ENCODE measurements around the gene ELL2. TPM values are rescaled to one million over a fixed set of nuclear protein-coding genes. Genes with fewer than 3 reads are reported as not detected.

ELL2 gene
- total and polyA plus RNA-seq, 2 donors from 2014 or later: 10.1 to 37.2 TPM

DNA sequence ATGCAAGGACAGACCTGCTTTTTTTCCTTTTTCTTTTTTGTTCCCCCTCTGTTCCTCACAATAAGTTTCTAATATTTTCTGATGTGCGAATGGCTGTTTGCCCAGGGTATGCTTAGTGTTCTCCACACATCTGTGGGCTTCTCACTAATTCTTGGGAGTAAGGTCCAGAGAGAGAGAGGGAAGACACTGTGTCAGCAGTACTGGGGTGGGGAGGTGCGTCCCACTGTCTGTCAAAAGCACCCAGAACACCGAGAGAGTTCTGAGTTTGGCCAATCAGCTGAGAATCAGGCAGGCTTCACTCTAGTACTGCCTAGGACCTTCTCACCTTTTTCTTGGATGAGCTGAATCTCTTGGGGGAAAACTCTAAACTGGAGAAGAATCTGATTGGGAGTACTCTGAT lies 61.8 kb downstream of the ELL2 start:
- TF ChIP-seq, protein P1, sequence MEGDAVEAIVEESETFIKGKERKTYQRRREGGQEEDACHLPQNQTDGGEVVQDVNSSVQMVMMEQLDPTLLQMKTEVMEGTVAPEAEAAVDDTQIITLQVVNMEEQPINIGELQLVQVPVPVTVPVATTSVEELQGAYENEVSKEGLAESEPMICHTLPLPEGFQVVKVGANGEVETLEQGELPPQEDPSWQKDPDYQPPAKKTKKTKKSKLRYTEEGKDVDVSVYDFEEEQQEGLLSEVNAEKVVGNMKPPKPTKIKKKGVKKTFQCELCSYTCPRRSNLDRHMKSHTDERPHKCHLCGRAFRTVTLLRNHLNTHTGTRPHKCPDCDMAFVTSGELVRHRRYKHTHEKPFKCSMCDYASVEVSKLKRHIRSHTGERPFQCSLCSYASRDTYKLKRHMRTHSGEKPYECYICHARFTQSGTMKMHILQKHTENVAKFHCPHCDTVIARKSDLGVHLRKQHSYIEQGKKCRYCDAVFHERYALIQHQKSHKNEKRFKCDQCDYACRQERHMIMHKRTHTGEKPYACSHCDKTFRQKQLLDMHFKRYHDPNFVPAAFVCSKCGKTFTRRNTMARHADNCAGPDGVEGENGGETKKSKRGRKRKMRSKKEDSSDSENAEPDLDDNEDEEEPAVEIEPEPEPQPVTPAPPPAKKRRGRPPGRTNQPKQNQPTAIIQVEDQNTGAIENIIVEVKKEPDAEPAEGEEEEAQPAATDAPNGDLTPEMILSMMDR (IDR thresholded peaks at IDR 0.05; ENCODE audit: borderline replicate concordance, extremely low read depth, insufficient read depth): no peak
- Histone ChIP-seq H3K27ac (ENCODE audit: low read depth in 2 of 2, low read length in 2 of 2) (no peak overlapping the region), H3K4me1 (ENCODE audit: control insufficient read depth in 2 of 3, insufficient read depth in 2 of 3, low read depth in 1 of 3, low read length in 3 of 3) (peaks cover 0 to 40% (median 7%) of the 10 kb centered on the region in 3 donors), H3K4me3 (ENCODE audit: low read length in 3 of 3) (no peak overlapping the region), H3K9me3 (ENCODE audit: control insufficient read depth in 2 of 3, insufficient read depth in 1 of 3, low read length in 3 of 3) (no peaks in the 10 kb centered on the region), H3K36me3 (ENCODE audit: control insufficient read depth in 2 of 3, insufficient read depth in 3 of 3, low read length in 3 of 3) (peaks cover 0 to 9% (median 0%) of the 10 kb centered on the region in 3 donors), H3K27me3 (ENCODE audit: control insufficient read depth, insufficient read depth, low read length) (no peaks in the 10 kb centered on the region), H3K9ac (ENCODE audit: low read length in 3 of 3) (no peak overlapping the region)
- FAIRE-seq: no peak
- intact Hi-C loops (cut with DNase I): no loop called here
- DNase-seq: no peak

GRCh38 chr5:95899006-95899405 lies 62.6 kb downstream of the ELL2 start:
- no peaks in the 10 kb centered on the region for H3K27me3 ChIP-seq (ENCODE audit: control insufficient read depth, insufficient read depth, low read length)
- peak overlapping the region in 1 of 2 donors; percentile 9 for H3K27ac ChIP-seq (ENCODE audit: low read depth in 2 of 2, low read length in 2 of 2)
- no peaks in the 10 kb centered on the region for H3K9me3 ChIP-seq (ENCODE audit: control insufficient read depth in 2 of 3, insufficient read depth in 1 of 3, low read length in 3 of 3)
- TF ChIP-seq, protein P1 (IDR thresholded peaks at IDR 0.05; ENCODE audit: borderline replicate concordance, extremely low read depth, insufficient read depth): no peak
- H3K4me1 ChIP-seq (ENCODE audit: control insufficient read depth in 2 of 3, insufficient read depth in 2 of 3, low read depth in 1 of 3, low read length in 3 of 3): peaks cover 0 to 40% (median 7%) of the 10 kb centered on the region in 3 donors
- no peak overlapping the region for H3K9ac ChIP-seq (ENCODE audit: low read length in 3 of 3)
- no peak for DNase-seq
- intact Hi-C loops (cut with DNase I): no loop called here
- H3K36me3 ChIP-seq (ENCODE audit: control insufficient read depth in 2 of 3, insufficient read depth in 3 of 3, low read length in 3 of 3): peaks cover 0 to 15% (median 0%) of the 10 kb centered on the region in 3 donors
- H3K4me3 ChIP-seq (ENCODE audit: low read length in 3 of 3): no peak overlapping the region
- FAIRE-seq: no peak

DNA sequence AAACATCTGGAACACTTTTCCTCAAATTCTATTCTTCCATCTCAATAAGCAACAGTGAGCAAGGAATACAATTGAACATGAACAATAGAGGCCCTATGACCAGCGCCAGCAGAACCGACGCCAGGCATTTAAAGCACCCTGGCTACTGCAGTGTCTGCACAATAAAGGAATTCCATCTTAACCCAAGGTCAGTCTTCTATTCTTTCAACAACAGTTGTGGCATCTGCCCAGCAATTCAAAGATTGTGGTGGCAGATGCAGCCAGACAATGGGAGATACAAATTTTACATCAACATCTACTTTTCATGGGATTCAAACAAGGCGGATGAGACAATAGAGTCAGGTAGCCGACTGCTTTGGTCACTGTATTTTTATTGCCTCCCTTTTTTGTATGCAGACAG lies 65.9 kb downstream of the ELL2 start:
- FAIRE-seq (no peak), DNase-seq (no peak)
- no peak overlapping the region for H3K4me3 ChIP-seq (ENCODE audit: low read length in 3 of 3)
- H3K27me3 ChIP-seq (ENCODE audit: control insufficient read depth, insufficient read depth, low read length): no peaks in the 10 kb centered on the region
- no peak overlapping the region for H3K27ac ChIP-seq (ENCODE audit: low read depth in 2 of 2, low read length in 2 of 2)
- H3K9me3 ChIP-seq (ENCODE audit: control insufficient read depth in 2 of 3, insufficient read depth in 1 of 3, low read length in 3 of 3): no peaks in the 10 kb centered on the region
- H3K36me3 ChIP-seq (ENCODE audit: control insufficient read depth in 2 of 3, insufficient read depth in 3 of 3, low read length in 3 of 3): peaks cover 0 to 22% (median 8%) of the 10 kb centered on the region in 3 donors
- no peak overlapping the region for H3K9ac ChIP-seq (ENCODE audit: low read length in 3 of 3)
- intact Hi-C loops (cut with DNase I): no loop called here
- TF ChIP-seq, protein P1 (IDR thresholded peaks at IDR 0.05; ENCODE audit: borderline replicate concordance, extremely low read depth, insufficient read depth): no peak
- H3K4me1 ChIP-seq (ENCODE audit: control insufficient read depth in 2 of 3, insufficient read depth in 2 of 3, low read depth in 1 of 3, low read length in 3 of 3): peaks cover 0 to 30% (median 6%) of the 10 kb centered on the region in 3 donors

GRCh38 chr5:95895251-95895650 lies 66.4 kb downstream of the ELL2 start:
- FAIRE-seq (no peak), DNase-seq (no peak)
- Histone ChIP-seq H3K27me3 (ENCODE audit: control insufficient read depth, insufficient read depth, low read length) (no peaks in the 10 kb centered on the region), H3K27ac (ENCODE audit: low read depth in 2 of 2, low read length in 2 of 2) (no peak overlapping the region), H3K4me1 (ENCODE audit: control insufficient read depth in 2 of 3, insufficient read depth in 2 of 3, low read depth in 1 of 3, low read length in 3 of 3) (peaks cover 0 to 29% (median 6%) of the 10 kb centered on the region in 3 donors), H3K4me3 (ENCODE audit: low read length in 3 of 3) (no peak overlapping the region), H3K9me3 (ENCODE audit: control insufficient read depth in 2 of 3, insufficient read depth in 1 of 3, low read length in 3 of 3) (no peaks in the 10 kb centered on the region), H3K36me3 (ENCODE audit: control insufficient read depth in 2 of 3, insufficient read depth in 3 of 3, low read length in 3 of 3) (peaks cover 0 to 23% (median 9%) of the 10 kb centered on the region in 3 donors), H3K9ac (ENCODE audit: low read length in 3 of 3) (no peak overlapping the region)
- intact Hi-C loops (cut with DNase I): no loop called here
- TF ChIP-seq, protein P1 (IDR thresholded peaks at IDR 0.05; ENCODE audit: borderline replicate concordance, extremely low read depth, insufficient read depth): no peak
